K562 (cell line): ENCODE data around the gene SLC36A1. TPM values are rescaled to one million over a fixed set of nuclear protein-coding genes. Genes with fewer than 3 reads are reported as not detected.

Experiments
- ATAC-seq: fragments of 200-7000 bp; cut with Tn5 transposase; 3 replicates; pipeline ENCODE4 v1.9.1; 2020; ENCODE audit warnings: moderate library complexity
- BruUV-seq: library from RNA; stranded (reverse); fragments of 400-500 nt; replicated peaks from 2 replicates; lab custom pipeline; 2021; lab: Mats Ljungman, UMichigan
- CTCF ChIA-PET: fragments of 300-600 bp; formaldehyde crosslinking; extraction: SDS; loops from one replicate; lab custom pipeline; 2021; ENCODE audit warnings: low intra/inter-chr PET ratio; lab: Yijun Ruan, JAX
- POLR2A ChIA-PET: fragments of 300-600, 350-650 bp; sonication (Branson Sonifier 250); formaldehyde crosslinking; extraction: SDS; loops from one replicate; lab custom pipeline; 2021; ENCODE audit warnings: antibody characterized with exemption, inconsistent platforms; lab: Yijun Ruan, JAX
- DNase-seq, 4 experiments: peaks; one replicate each; pipeline versions ENCODE4 v3.0.0 to v3.0.0-alpha.2; 2011 to 2018; ENCODE audit warnings: low spot score in 3 of 4, mixed read lengths in 3 of 4; ENCODE audit errors: extremely low read depth in 1 of 4
- FAIRE-seq: peaks from 2 replicates; lab custom pipeline; 2011; peaks lifted over from hg19 to GRCh38; lab: Jason Lieb, UNC
- H2AFZ ChIP-seq: 2 replicates; pipeline ENCODE4 v1.6.0; 2011; ENCODE audit warnings: low read depth, low read length, control low read depth, inconsistent platforms
- H3K27ac ChIP-seq: fragments of 200-600 bp; 3 replicates; pipeline ENCODE4 v1.8.0; 2011; ENCODE audit warnings: low read depth, mild to moderate bottlenecking, control low read depth, inconsistent platforms, low read length, moderate library complexity, mixed read lengths; ENCODE audit errors: extremely low read depth
- H3K27me3 ChIP-seq, 2 experiments: fragments of 300-600 bp in 1 of 2; 2 replicates in 1 of 2; 3 replicates in 1 of 2; pipeline versions ENCODE4 v1.6.0 to v1.8.0; 2011; ENCODE audit warnings: inconsistent platforms in 2 of 2, low read length in 2 of 2, mild to moderate bottlenecking in 1 of 2, mixed read lengths in 1 of 2, moderate library complexity in 1 of 2; ENCODE audit not compliant: control insufficient read depth in 2 of 2, insufficient read depth in 2 of 2
- H3K36me3 ChIP-seq: fragments of 300-600 bp; 3 replicates; pipeline ENCODE4 v1.8.0; 2011; ENCODE audit warnings: mild to moderate bottlenecking, low read length, inconsistent platforms; ENCODE audit not compliant: control insufficient read depth, insufficient read depth
- H3K4me1 ChIP-seq, 2 experiments: fragments of 200-600 bp in 1 of 2; replicated peaks in 1 of 2; 2 replicates in 1 of 2; 3 replicates in 1 of 2; pipeline versions ENCODE4 v1.5.1 to v1.8.0; 2011; ENCODE audit warnings: inconsistent platforms in 2 of 2, low read length in 2 of 2, mild to moderate bottlenecking in 1 of 2, mixed read lengths in 1 of 2, moderate library complexity in 1 of 2; ENCODE audit not compliant: control insufficient read depth in 2 of 2, insufficient read depth in 2 of 2
- H3K4me2 ChIP-seq: 2 replicates; pipeline ENCODE4 v1.6.1; 2011; ENCODE audit warnings: low read length, control low read depth, inconsistent platforms, mixed read lengths; ENCODE audit not compliant: insufficient read depth
- H3K4me3 ChIP-seq: fragments of 200-600 bp; sonication (generic), shearing (Covaris generic); 2 replicates; pipeline ENCODE4 v1.5.1; 2016; ENCODE audit warnings: control low read depth, inconsistent platforms
- H3K79me2 ChIP-seq: fragments of 200-600 bp; 3 replicates; pipeline ENCODE4 v1.8.0; 2011; ENCODE audit warnings: low read length, inconsistent platforms; ENCODE audit not compliant: control insufficient read depth, insufficient read depth
- H3K9ac ChIP-seq, 2 experiments: 2 replicates each; pipeline versions ENCODE4 v1.6.0 to v1.6.1; 2011; ENCODE audit warnings: low read depth in 2 of 2, low read length in 2 of 2, control low read depth in 1 of 2, inconsistent platforms in 1 of 2, mild to moderate bottlenecking in 1 of 2, mixed read lengths in 1 of 2; ENCODE audit not compliant: insufficient read depth in 1 of 2
- H3K9me1 ChIP-seq: one replicate; pipeline ENCODE4 v1.6.0; 2011; ENCODE audit warnings: inconsistent platforms, mild to moderate bottlenecking, low read length, moderate library complexity; ENCODE audit not compliant: control insufficient read depth, insufficient read depth
- H3K9me3 ChIP-seq: replicated peaks from 2 replicates; pipeline ENCODE4 v1.5.1; 2011; ENCODE audit warnings: low read depth, low read length, inconsistent platforms; ENCODE audit not compliant: control insufficient read depth, insufficient read depth
- H4K20me1 ChIP-seq: replicated peaks from 2 replicates; pipeline ENCODE4 v1.6.1; 2011; ENCODE audit warnings: low read length, inconsistent platforms, mixed read lengths; ENCODE audit not compliant: control insufficient read depth, insufficient read depth
- LARP7 ChIP-seq: fragments of 450-650 bp; IDR thresholded peaks from 2 replicates; pipeline ENCODE4 v1.6.1; 2016
- NFIC ChIP-seq: fragments of 450-650 bp; IDR thresholded peaks from 2 replicates; pipeline ENCODE4 v1.6.1; 2017; ENCODE audit warnings: mild to moderate bottlenecking, inconsistent platforms
- NFIX ChIP-seq: fragments of 250-450 bp; sonication (Bioruptor Pico); IDR thresholded peaks from 2 replicates; pipeline ENCODE4 v1.4.0; 2020; ENCODE audit warnings: low read depth, mild to moderate bottlenecking, moderate library complexity
- POLR2AphosphoS5 ChIP-seq: IDR thresholded peaks from 2 replicates; pipeline ENCODE4 v1.6.1; 2011; ENCODE audit warnings: mild to moderate bottlenecking, low read depth, low read length, moderate library complexity; ENCODE audit not compliant: control insufficient read depth, insufficient read depth
- ZBTB34 ChIP-seq: fragments of 250-450 bp; sonication (Bioruptor Pico); IDR thresholded peaks from 2 replicates; pipeline ENCODE4 v1.8.0; 2021; ENCODE audit warnings: mild to moderate bottlenecking, moderate library complexity
- WGBS: fragments of 100-300 bp; shearing (Covaris generic); methylation state at CpG from one replicate; pipeline ENCODE4 v1.1.6; 2016; ENCODE audit warnings: low coverage, mixed read lengths; ENCODE audit not compliant: insufficient coverage; ENCODE audit errors: missing lambda C conversion rate; 5-methylcytosine and 5-hydroxymethylcytosine counted together
- in situ Hi-C: fragments of 300-500 bp; cut with MboI; formaldehyde crosslinking; loops from 4 replicates; pipeline ENCODE4 v1.15.0; 2018; ENCODE audit warnings: inconsistent platforms, mixed read lengths
- intact Hi-C: fragments of 100-400 bp; cut with micrococcal nuclease; formaldehyde crosslinking; loops from 2 replicates; pipeline ENCODE4 v1.14.2; 2022
- polyA plus RNA-seq, 8 experiments: library from polyadenylated mRNA; depleted of rRNA in 4 of 8; stranded (reverse) in 5 of 8; unstranded in 3 of 8; fragments of >200 nt; fragmentation: Nextera tagmentation in 2 of 8; fragmentation: Illumina TruSeq in 1 of 8; extraction: Ambion mirVana in 2 of 8; extraction: Trizol in 1 of 8; gene quantifications; 2 replicates each; pipeline versions ENCODE4 v1.2.1 to v1.2.3, GENCODE V29; 2011 to 2014; ENCODE audit warnings: inconsistent platforms in 1 of 8, missing spikeins in 1 of 8
- total RNA-seq, 7 experiments: library from RNA; depleted of rRNA in 6 of 7; stranded (reverse); fragments of >200 nt in 6 of 7; fragmentation: Illumina TruSeq in 2 of 7; extraction: Trizol in 2 of 7; gene quantifications; 2 replicates each; pipeline versions ENCODE4 v1.2.1 to v1.2.3, GENCODE V29; 2011 to 2021; ENCODE audit warnings: low replicate concordance in 1 of 7

Gene SLC36A1
- total and polyA plus RNA-seq, 9 of the 15 experiments (the other 6 are each of a cell fraction or from before 2014, with no cell fraction given) = 1.6 to 8.4 (median 4.6) TPM

DNA sequence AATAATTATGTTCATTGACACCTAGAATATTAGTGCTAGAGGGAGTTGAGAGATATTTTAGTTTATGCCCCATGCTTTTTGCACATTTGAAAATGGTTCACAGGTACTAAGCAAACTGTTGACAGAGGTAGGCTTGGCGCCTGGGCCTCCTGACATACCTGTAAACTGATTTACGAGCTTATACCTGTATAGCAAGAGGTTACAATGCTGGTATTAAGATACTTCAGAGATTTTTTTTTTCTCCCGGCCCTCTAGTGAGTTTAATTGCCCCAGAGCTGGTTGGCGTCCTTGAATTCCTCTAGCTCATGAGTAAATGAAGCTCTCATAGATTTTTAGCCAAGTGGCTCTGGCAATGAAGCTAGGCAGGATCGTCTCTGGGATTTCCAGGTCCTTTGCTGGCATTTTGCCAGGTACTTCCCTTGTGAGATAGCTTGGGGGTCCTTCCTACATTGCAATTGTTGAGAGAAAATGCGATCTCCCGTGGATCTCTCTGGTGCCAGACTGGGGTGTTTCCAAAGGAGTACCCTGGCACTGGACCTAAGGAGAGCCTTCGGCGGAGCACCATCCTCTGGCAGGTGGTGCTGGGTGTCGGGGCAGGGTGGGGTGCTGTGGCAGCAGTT lies 9.0 kb downstream of the SLC36A1 start:
- DNase-seq = no peak
- H2AFZ ChIP-seq = no peak overlapping the region
- in situ Hi-C loops (no loop called here), intact Hi-C loops (no loop called here)
- peaks cover 0 to 4% of the 10 kb centered on the region in 2 experiments; a peak in 2 of 5 replicates for H3K4me1 ChIP-seq
- H3K4me3 ChIP-seq = no peak overlapping the region
- no peak for FAIRE-seq
- no peaks in the 10 kb centered on the region for H3K9me3 ChIP-seq
- H3K9ac ChIP-seq = no peak overlapping the region
- no peaks in the 10 kb centered on the region for H3K27me3 ChIP-seq
- no peak overlapping the region for H3K27ac ChIP-seq
- 73% methylated on average over 10 of the region's 10 CpGs for WGBS
- CTCF ChIA-PET = no interaction called here
- H4K20me1 ChIP-seq = no peaks in the 10 kb centered on the region
- ATAC-seq = no peak
- BruUV-seq = no TSS peak
- TF ChIP-seq LARP7 (no peak), NFIX (CRISPR knock-in tag) (peak; percentile 86), NFIC (peak; percentile 93)
- H3K9me1 ChIP-seq = no peaks in the 10 kb centered on the region
- POLR2A ChIA-PET = interaction anchor here (2.0 kb wide), 1 partner anchor 9 kb away, joined by 4 read pairs; no protein-coding TSS in a partner anchor
- H3K36me3 ChIP-seq = peaks cover 4% of the 10 kb centered on the region; the same call in 2 of the 3 replicates
- no peaks in the 10 kb centered on the region for H3K79me2 ChIP-seq
- no peak overlapping the region for H3K4me2 ChIP-seq

DNA sequence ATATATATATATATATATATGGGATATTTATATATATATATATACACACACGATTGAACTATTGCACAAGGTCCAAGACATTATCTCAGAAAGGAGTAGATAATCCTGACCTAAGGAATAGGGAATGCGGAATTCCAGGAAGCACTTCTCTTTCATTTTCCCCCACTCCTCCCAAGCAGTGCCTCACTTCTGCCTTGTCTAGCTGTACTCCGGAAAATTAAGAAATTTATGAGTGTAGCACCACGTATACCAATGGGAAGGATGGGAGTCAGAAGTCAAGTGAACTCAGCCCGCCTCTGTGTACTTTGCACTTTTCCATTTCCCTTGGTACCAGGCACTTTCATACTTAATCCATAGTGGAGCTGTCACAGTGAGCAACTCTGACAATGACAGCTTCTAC lies 10.9 kb downstream of the SLC36A1 start:
- no peak for FAIRE-seq
- no TSS peak for BruUV-seq
- POLR2A ChIA-PET = no interaction called here
- H2AFZ ChIP-seq = no peak overlapping the region
- H3K4me2 ChIP-seq = no peak overlapping the region
- TF ChIP-seq ZBTB34 = no peak
- no peak for TF ChIP-seq POLR2AphosphoS5
- TF ChIP-seq, all 486 proteins: peak for 0
- 61% methylated on average over 5 of the region's 5 CpGs for WGBS
- Histone ChIP-seq H3K9me1 (no peaks in the 10 kb centered on the region), H3K9me3 (no peaks in the 10 kb centered on the region; the same call in 1 of the 2 replicates), H3K79me2 (no peaks in the 10 kb centered on the region), H3K36me3 (peaks cover 5% of the 10 kb centered on the region), H3K27me3 (no peaks in the 10 kb centered on the region), H4K20me1 (no peaks in the 10 kb centered on the region), H3K4me3 (no peak overlapping the region), H3K4me1 (no peaks in the 10 kb centered on the region; a peak in 2 of 5 replicates), H3K9ac (no peak overlapping the region), H3K27ac (no peak overlapping the region)
- in situ Hi-C loops = no loop called here
- ATAC-seq (no peak), DNase-seq (no peak)
- CTCF ChIA-PET = no interaction called here
- intact Hi-C loops = no loop called here
